Neural progenitor cell (in vitro differentiated cells): ENCODE results near the gene NUP210. TPM values are rescaled to one million over a fixed set of nuclear protein-coding genes. Genes with fewer than 3 reads are reported as not detected.

Source experiments
- DNase-seq: peaks from one replicate; pipeline ENCODE4 v3.0.0-alpha.2; 2016; ENCODE audit warnings: low spot score
- H2AFZ ChIP-seq: fragments of 200-600 bp; sonication (generic); replicated peaks from 2 replicates; pipeline ENCODE4 v1.6.1; 2016; ENCODE audit warnings: antibody characterized with exemption
- H3F3A ChIP-seq: fragments of 200-600 bp; sonication (generic); 2 replicates; pipeline ENCODE4 v1.6.1; 2016; ENCODE audit warnings: antibody characterized with exemption, low read depth
- H3K27ac ChIP-seq: fragments of 200-600 bp; sonication (generic); 2 replicates; pipeline ENCODE4 v1.5.1; 2016; ENCODE audit warnings: mild to moderate bottlenecking
- H3K27me3 ChIP-seq: fragments of 200-600 bp; sonication (generic); 2 replicates; pipeline ENCODE4 v1.6.1; 2016; ENCODE audit warnings: mild to moderate bottlenecking, moderate library complexity
- H3K36me3 ChIP-seq: fragments of 200-600 bp; sonication (generic); 2 replicates; pipeline ENCODE4 v1.5.1; 2016
- H3K4me1 ChIP-seq: fragments of 200-600 bp; sonication (generic); 2 replicates; pipeline ENCODE4 v1.6.1; 2016; ENCODE audit warnings: mixed run types
- H3K4me2 ChIP-seq: fragments of 200-600 bp; sonication (generic); 2 replicates; pipeline ENCODE4 v1.6.1; 2016
- H3K4me3 ChIP-seq: fragments of 200-600 bp; sonication (generic); 2 replicates; pipeline ENCODE4 v1.5.1; 2016
- H3K79me2 ChIP-seq: fragments of 200-600 bp; sonication (generic); 2 replicates; pipeline ENCODE4 v1.6.1; 2016; ENCODE audit warnings: low read depth
- H3K9ac ChIP-seq: fragments of 200-600 bp; sonication (generic); 2 replicates; pipeline ENCODE4 v1.6.1; 2016
- H3K9me3 ChIP-seq: fragments of 200-600 bp; sonication (generic); 2 replicates; pipeline ENCODE4 v1.5.1; 2016; ENCODE audit warnings: low read depth
- H4K20me1 ChIP-seq: fragments of 200-600 bp; sonication (generic); 2 replicates; pipeline ENCODE4 v1.6.1; 2016; ENCODE audit warnings: low read depth
- H3K27ac Mint-ChIP-seq: 3 replicates; pipeline ENCODE4 v1.8.0; 2021; ENCODE audit warnings: mixed read lengths
- H3K27me3 Mint-ChIP-seq: 2 replicates; pipeline ENCODE4 v1.8.0; 2022; ENCODE audit warnings: low read depth, mild to moderate bottlenecking, inconsistent platforms, moderate library complexity, mixed read lengths; ENCODE audit not compliant: insufficient read depth
- H3K36me3 Mint-ChIP-seq: 3 replicates; pipeline ENCODE4 v1.8.0; 2021; ENCODE audit warnings: mixed read lengths
- H3K4me1 Mint-ChIP-seq: 3 replicates; pipeline ENCODE4 v1.8.0; 2021; ENCODE audit warnings: mixed read lengths
- H3K4me3 Mint-ChIP-seq: 3 replicates; pipeline ENCODE4 v1.8.0; 2021; ENCODE audit warnings: mild to moderate bottlenecking, moderate library complexity, mixed read lengths
- H3K9me3 Mint-ChIP-seq: 3 replicates; pipeline ENCODE4 v1.8.0; 2020; ENCODE audit warnings: mixed read lengths
- EZH2 ChIP-seq: fragments of 200-600 bp; sonication (generic); IDR thresholded peaks from 2 replicates; pipeline ENCODE4 v1.6.1; 2017; ENCODE audit warnings: antibody characterized with exemption, mild to moderate bottlenecking, moderate library complexity
- EZH2phosphoT487 ChIP-seq: fragments of 200-600 bp; sonication (generic); IDR thresholded peaks from 2 replicates; pipeline ENCODE4 v1.6.1; 2017; ENCODE audit warnings: antibody characterized with exemption
- total RNA-seq: library from RNA; depleted of rRNA; stranded (reverse); fragments of >200 nt; gene quantifications from 2 replicates; pipeline ENCODE4 v1.2.3, GENCODE V29; 2015; ENCODE audit warnings: low replicate concordance
- TF ChIP-seq, protein P1 (sequence below): fragments of 200-600 bp; sonication (generic); IDR thresholded peaks from 2 replicates; pipeline ENCODE4 v1.5.1; 2017; ENCODE audit warnings: antibody characterized with exemption, mild to moderate bottlenecking

Gene NUP210
- total RNA-seq, 1 donor from 2014 or later, result 37.1 TPM

DNA sequence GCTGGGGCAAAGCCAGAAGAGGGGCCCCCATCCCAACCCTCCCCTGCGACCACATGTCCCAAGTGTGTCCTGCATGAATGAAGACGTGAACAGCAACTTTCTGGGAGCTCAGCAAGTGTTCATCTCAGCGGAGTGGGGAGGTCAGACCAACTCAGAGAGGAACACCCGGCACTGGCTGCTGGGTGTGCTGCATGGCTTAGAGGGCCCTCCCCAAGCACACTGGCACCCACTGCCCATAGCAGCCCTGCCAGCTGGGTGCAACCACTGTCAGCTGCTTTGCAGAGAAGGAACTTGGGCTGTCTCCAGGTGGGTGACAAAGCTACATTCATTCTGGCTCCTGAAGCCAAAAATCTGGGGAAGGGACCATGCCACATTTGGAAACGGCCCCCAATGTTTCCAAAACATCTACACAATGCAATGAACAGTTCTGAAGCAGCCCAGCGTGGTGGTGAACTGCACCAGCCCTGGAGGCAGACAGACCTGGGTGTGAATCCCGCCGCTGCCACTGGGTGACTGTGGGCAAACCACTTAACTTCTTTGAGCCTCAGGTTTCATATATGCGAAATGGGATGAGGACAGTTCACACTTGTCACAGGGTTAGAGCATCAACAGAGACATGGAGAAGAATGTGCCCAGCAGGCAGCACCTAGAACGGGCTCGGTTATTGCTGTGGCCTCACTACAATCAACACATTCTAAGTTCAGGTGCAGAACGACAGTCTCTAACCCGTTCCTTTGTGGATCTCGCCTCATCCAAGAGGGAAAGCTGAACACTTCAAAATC, 145.4 kb downstream of the NUP210 start:
- H3K4me3 ChIP-seq, result no peak overlapping the region
- H3K9me3 Mint-ChIP-seq, result no peaks in the 10 kb centered on the region
- H2AFZ ChIP-seq, result no peak overlapping the region
- H3K27ac ChIP-seq, result no peak overlapping the region
- H4K20me1 ChIP-seq, result no peaks in the 10 kb centered on the region
- no peaks in the 10 kb centered on the region for H3K27me3 ChIP-seq
- no peaks in the 10 kb centered on the region for H3F3A ChIP-seq
- H3K4me1 Mint-ChIP-seq, result peaks cover 16% of the 10 kb centered on the region
- H3K36me3 ChIP-seq, result no peaks in the 10 kb centered on the region
- H3K27me3 Mint-ChIP-seq, result peaks cover 16% of the 10 kb centered on the region
- no peak overlapping the region for H3K9ac ChIP-seq
- H3K4me3 Mint-ChIP-seq, result no peak overlapping the region
- H3K27ac Mint-ChIP-seq, result no peak overlapping the region
- no peaks in the 10 kb centered on the region for H3K9me3 ChIP-seq
- H3K4me1 ChIP-seq, result peaks cover 2% of the 10 kb centered on the region
- no peaks in the 10 kb centered on the region for H3K36me3 Mint-ChIP-seq
- TF ChIP-seq EZH2phosphoT487 (no peak), EZH2 (no peak)
- TF ChIP-seq, protein P1, sequence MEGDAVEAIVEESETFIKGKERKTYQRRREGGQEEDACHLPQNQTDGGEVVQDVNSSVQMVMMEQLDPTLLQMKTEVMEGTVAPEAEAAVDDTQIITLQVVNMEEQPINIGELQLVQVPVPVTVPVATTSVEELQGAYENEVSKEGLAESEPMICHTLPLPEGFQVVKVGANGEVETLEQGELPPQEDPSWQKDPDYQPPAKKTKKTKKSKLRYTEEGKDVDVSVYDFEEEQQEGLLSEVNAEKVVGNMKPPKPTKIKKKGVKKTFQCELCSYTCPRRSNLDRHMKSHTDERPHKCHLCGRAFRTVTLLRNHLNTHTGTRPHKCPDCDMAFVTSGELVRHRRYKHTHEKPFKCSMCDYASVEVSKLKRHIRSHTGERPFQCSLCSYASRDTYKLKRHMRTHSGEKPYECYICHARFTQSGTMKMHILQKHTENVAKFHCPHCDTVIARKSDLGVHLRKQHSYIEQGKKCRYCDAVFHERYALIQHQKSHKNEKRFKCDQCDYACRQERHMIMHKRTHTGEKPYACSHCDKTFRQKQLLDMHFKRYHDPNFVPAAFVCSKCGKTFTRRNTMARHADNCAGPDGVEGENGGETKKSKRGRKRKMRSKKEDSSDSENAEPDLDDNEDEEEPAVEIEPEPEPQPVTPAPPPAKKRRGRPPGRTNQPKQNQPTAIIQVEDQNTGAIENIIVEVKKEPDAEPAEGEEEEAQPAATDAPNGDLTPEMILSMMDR, result no peak
- DNase-seq, result no peak
- H3K79me2 ChIP-seq, result no peaks in the 10 kb centered on the region
- H3K4me2 ChIP-seq, result no peak overlapping the region

GRCh38 chr3:13274125-13274524, 146.0 kb downstream of the NUP210 start:
- Histone ChIP-seq H3K4me3 (no peak overlapping the region), H3K36me3 (no peaks in the 10 kb centered on the region), H3K4me1 (peaks cover 2% of the 10 kb centered on the region), H3K4me2 (no peak overlapping the region), H3K27ac (no peak overlapping the region), H3F3A (no peaks in the 10 kb centered on the region), H3K9ac (no peak overlapping the region), H2AFZ (no peak overlapping the region), H3K27me3 (no peaks in the 10 kb centered on the region), H3K79me2 (no peaks in the 10 kb centered on the region), H3K9me3 (no peaks in the 10 kb centered on the region), H4K20me1 (no peaks in the 10 kb centered on the region)
- Mint-ChIP-seq H3K4me1 (peaks cover 16% of the 10 kb centered on the region), H3K4me3 (no peak overlapping the region), H3K36me3 (no peaks in the 10 kb centered on the region), H3K27me3 (peaks cover 16% of the 10 kb centered on the region), H3K9me3 (no peaks in the 10 kb centered on the region), H3K27ac (peak overlapping the region; percentile 57)
- TF ChIP-seq, protein P1, result no peak
- TF ChIP-seq EZH2 (no peak), EZH2phosphoT487 (no peak)
- no peak for DNase-seq

DNA sequence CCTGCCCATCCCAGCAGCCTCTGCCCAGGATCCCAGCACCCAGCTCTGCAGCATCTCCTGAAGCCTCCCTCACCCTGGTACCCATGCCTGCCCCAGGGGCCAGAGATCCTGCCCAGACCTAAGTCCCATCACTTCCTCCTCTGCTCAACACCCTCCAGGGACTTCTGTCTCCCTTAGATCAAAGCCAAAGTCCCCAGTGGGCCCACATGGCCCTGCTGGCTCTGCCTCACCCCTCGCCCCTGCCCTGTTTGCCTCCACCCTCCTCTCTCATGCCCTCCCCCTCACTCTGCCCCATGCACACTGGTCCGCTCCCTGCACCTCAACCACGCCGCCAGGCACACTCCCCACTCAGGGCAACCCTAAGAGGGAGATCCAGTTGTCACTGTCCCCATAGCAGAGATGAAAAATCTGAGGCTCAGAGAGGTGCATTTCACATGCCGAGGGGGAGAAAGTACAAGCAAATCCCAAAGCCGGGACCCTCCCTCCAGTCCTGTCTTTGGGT, 146.5 kb downstream of the NUP210 start:
- TF ChIP-seq EZH2, result no peak
- no peak for TF ChIP-seq EZH2phosphoT487
- H3K27ac ChIP-seq, result no peak overlapping the region
- H3K4me3 Mint-ChIP-seq, result no peak overlapping the region
- peaks cover 2% of the 10 kb centered on the region for H3K9me3 Mint-ChIP-seq
- no peak overlapping the region for H3K4me2 ChIP-seq
- H3K27me3 Mint-ChIP-seq, result peaks cover 16% of the 10 kb centered on the region
- DNase-seq, result no peak
- H3K27ac Mint-ChIP-seq, result no peak overlapping the region
- peaks cover 2% of the 10 kb centered on the region for H3K4me1 ChIP-seq
- no peak overlapping the region for H2AFZ ChIP-seq
- H3K9me3 ChIP-seq, result no peaks in the 10 kb centered on the region
- peaks cover 18% of the 10 kb centered on the region for H3K4me1 Mint-ChIP-seq
- H4K20me1 ChIP-seq, result no peaks in the 10 kb centered on the region
- no peaks in the 10 kb centered on the region for H3F3A ChIP-seq
- no peaks in the 10 kb centered on the region for H3K36me3 ChIP-seq
- no peaks in the 10 kb centered on the region for H3K79me2 ChIP-seq
- no peak overlapping the region for H3K4me3 ChIP-seq
- no peaks in the 10 kb centered on the region for H3K36me3 Mint-ChIP-seq
- H3K9ac ChIP-seq, result no peak overlapping the region
- H3K27me3 ChIP-seq, result no peaks in the 10 kb centered on the region
